Activated CD4-positive, alpha-beta T cell treated with anti-CD3 and anti-CD28 coated beads, Interleukin-2, amount 10 ng/mL, durations not matched to agents 24 days and 14 days (primary cell): ENCODE measurements around the gene SYNE2. TPM values are rescaled to one million over a fixed set of nuclear protein-coding genes. Genes with fewer than 3 reads are reported as not detected.
"Not testable (repeated sequence)": the region's sequence is repeated elsewhere in the genome, so short reads cannot be mapped to it uniquely, and the experiment has no call there.

Experiments
- DNase-seq: peaks from one replicate; pipeline ENCODE4 v3.0.0; 2022
- H3K27ac Mint-ChIP-seq: one replicate; pipeline ENCODE4 v1.8.0; 2022; ENCODE audit warnings: mild to moderate bottlenecking, mixed read lengths
- H3K27me3 Mint-ChIP-seq: one replicate; pipeline ENCODE4 v1.8.0; 2022; ENCODE audit warnings: mixed read lengths
- H3K36me3 Mint-ChIP-seq: one replicate; pipeline ENCODE4 v1.8.0; 2022; ENCODE audit warnings: low read depth, mild to moderate bottlenecking, mixed read lengths
- H3K4me1 Mint-ChIP-seq: one replicate; pipeline ENCODE4 v1.8.0; 2021; ENCODE audit warnings: mixed read lengths
- H3K4me3 Mint-ChIP-seq: one replicate; pipeline ENCODE4 v1.8.0; 2022; ENCODE audit warnings: mild to moderate bottlenecking, moderate library complexity, mixed read lengths
- H3K9me3 Mint-ChIP-seq: one replicate; pipeline ENCODE4 v1.8.0; 2021; ENCODE audit warnings: mixed read lengths
- intact Hi-C: fragments of 100-400 bp; cut with micrococcal nuclease; formaldehyde crosslinking; loops from one replicate; pipeline ENCODE4 v1.15.1; 2023
- total RNA-seq: library from RNA; stranded (reverse); gene quantifications from 2 replicates; pipeline ENCODE4 v1.2.3, GENCODE V29; 2022

The SYNE2 gene
- total RNA-seq, 1 donor from 2014 or later, result 22.4 TPM

- intact Hi-C loops, result no loop called here
- H3K27ac Mint-ChIP-seq, result no peak overlapping the region
- H3K4me3 Mint-ChIP-seq, result no peak overlapping the region
- no peaks in the 10 kb centered on the region for H3K27me3 Mint-ChIP-seq
- no peaks in the 10 kb centered on the region for H3K9me3 Mint-ChIP-seq
- DNase-seq, result no peak
- no peaks in the 10 kb centered on the region for H3K4me1 Mint-ChIP-seq
- H3K36me3 Mint-ChIP-seq, result peaks cover 49% of the 10 kb centered on the region
These were observed 357.4 kb downstream of the SYNE2 start for GRCh38 chr14:64210216-64210615.

- H3K27ac Mint-ChIP-seq, intact Hi-C loops, H3K4me3 Mint-ChIP-seq, H3K9me3 Mint-ChIP-seq, H3K27me3 Mint-ChIP-seq, H3K4me1 Mint-ChIP-seq, DNase-seq: not testable (repeated sequence)
- H3K36me3 Mint-ChIP-seq, result peaks cover 54% of the 10 kb centered on the region
These were observed 358.1 kb downstream of the SYNE2 start for GRCh38 chr14:64210912-64211311.

- no peaks in the 10 kb centered on the region for H3K9me3 Mint-ChIP-seq
- no peak for DNase-seq
- H3K36me3 Mint-ChIP-seq, result peaks cover 69% of the 10 kb centered on the region
- no peaks in the 10 kb centered on the region for H3K4me1 Mint-ChIP-seq
- intact Hi-C loops, result no loop called here
- H3K27ac Mint-ChIP-seq, result no peak overlapping the region
- no peaks in the 10 kb centered on the region for H3K27me3 Mint-ChIP-seq
- no peak overlapping the region for H3K4me3 Mint-ChIP-seq
These were observed 359.9 kb downstream of the SYNE2 start for GRCh38 chr14:64212666-64213065.

- DNase-seq, result no peak
- no peaks in the 10 kb centered on the region for H3K4me1 Mint-ChIP-seq
- H3K36me3 Mint-ChIP-seq, result peaks cover 68% of the 10 kb centered on the region
- intact Hi-C loops, result no loop called here
- H3K9me3 Mint-ChIP-seq, result no peaks in the 10 kb centered on the region
- H3K4me3 Mint-ChIP-seq, result no peak overlapping the region
- H3K27ac Mint-ChIP-seq, result no peak overlapping the region
- no peaks in the 10 kb centered on the region for H3K27me3 Mint-ChIP-seq
These were observed 360.3 kb downstream of the SYNE2 start for GRCh38 chr14:64213086-64213485.

GRCh38 chr14:64213853-64214570 lies 361.2 kb downstream of the SYNE2 start:
- H3K36me3 Mint-ChIP-seq, result peaks cover 72% of the 10 kb centered on the region
- H3K9me3 Mint-ChIP-seq, result no peaks in the 10 kb centered on the region
- no peak for DNase-seq
- H3K27me3 Mint-ChIP-seq, result no peaks in the 10 kb centered on the region
- H3K4me1 Mint-ChIP-seq, result no peaks in the 10 kb centered on the region
- H3K27ac Mint-ChIP-seq, result no peak overlapping the region
- intact Hi-C loops, result no loop called here
- H3K4me3 Mint-ChIP-seq, result no peak overlapping the region

- no peak for DNase-seq
- Mint-ChIP-seq H3K4me1 (no peaks in the 10 kb centered on the region), H3K4me3 (no peak overlapping the region), H3K36me3 (peaks cover 70% of the 10 kb centered on the region), H3K27me3 (no peaks in the 10 kb centered on the region), H3K9me3 (no peaks in the 10 kb centered on the region), H3K27ac (no peak overlapping the region)
- intact Hi-C loops, result no loop called here
These were observed 362.5 kb downstream of the SYNE2 start for GRCh38 chr14:64215274-64215673.

- DNase-seq, result no peak
- Mint-ChIP-seq H3K4me3 (no peak overlapping the region), H3K36me3 (peaks cover 67% of the 10 kb centered on the region), H3K9me3 (no peaks in the 10 kb centered on the region), H3K27me3 (no peaks in the 10 kb centered on the region), H3K4me1 (no peaks in the 10 kb centered on the region), H3K27ac (no peak overlapping the region)
- intact Hi-C loops, result no loop called here
These were observed 363.2 kb downstream of the SYNE2 start for GRCh38 chr14:64215978-64216377.

- DNase-seq, result no peak
- intact Hi-C loops, result no loop called here
- no peaks in the 10 kb centered on the region for H3K4me1 Mint-ChIP-seq
- H3K27me3 Mint-ChIP-seq, result no peaks in the 10 kb centered on the region
- no peak overlapping the region for H3K27ac Mint-ChIP-seq
- H3K36me3 Mint-ChIP-seq, result peaks cover 63% of the 10 kb centered on the region
- H3K9me3 Mint-ChIP-seq, result no peaks in the 10 kb centered on the region
- H3K4me3 Mint-ChIP-seq, result no peak overlapping the region
These were observed 364.5 kb downstream of the SYNE2 start for GRCh38 chr14:64217308-64217707.

GRCh38 chr14:64217834-64218233 lies 365.0 kb downstream of the SYNE2 start:
- H3K27me3 Mint-ChIP-seq, result no peaks in the 10 kb centered on the region
- no peaks in the 10 kb centered on the region for H3K9me3 Mint-ChIP-seq
- H3K36me3 Mint-ChIP-seq, result peaks cover 60% of the 10 kb centered on the region
- intact Hi-C loops, result no loop called here
- H3K4me1 Mint-ChIP-seq, result no peaks in the 10 kb centered on the region
- DNase-seq, result no peak
- no peak overlapping the region for H3K4me3 Mint-ChIP-seq
- no peak overlapping the region for H3K27ac Mint-ChIP-seq

GRCh38 chr14:64218344-64219240 lies 365.8 kb downstream of the SYNE2 start:
- H3K36me3 Mint-ChIP-seq, result peaks cover 61% of the 10 kb centered on the region
- no peak for DNase-seq
- H3K4me1 Mint-ChIP-seq, result no peaks in the 10 kb centered on the region
- H3K27ac Mint-ChIP-seq, result no peak overlapping the region
- H3K27me3 Mint-ChIP-seq, result no peaks in the 10 kb centered on the region
- no peak overlapping the region for H3K4me3 Mint-ChIP-seq
- intact Hi-C loops, result no loop called here
- no peaks in the 10 kb centered on the region for H3K9me3 Mint-ChIP-seq

- Mint-ChIP-seq H3K27ac (no peak overlapping the region), H3K4me1 (no peaks in the 10 kb centered on the region), H3K4me3 (no peak overlapping the region), H3K9me3 (no peaks in the 10 kb centered on the region), H3K27me3 (no peaks in the 10 kb centered on the region), H3K36me3 (peaks cover 63% of the 10 kb centered on the region)
- intact Hi-C loops, result no loop called here
- no peak for DNase-seq
These were observed 367.3 kb downstream of the SYNE2 start for GRCh38 chr14:64220056-64220455.

- no peak for DNase-seq
- no peaks in the 10 kb centered on the region for H3K9me3 Mint-ChIP-seq
- no peaks in the 10 kb centered on the region for H3K4me1 Mint-ChIP-seq
- intact Hi-C loops, result no loop called here
- no peak overlapping the region for H3K4me3 Mint-ChIP-seq
- peaks cover 63% of the 10 kb centered on the region for H3K36me3 Mint-ChIP-seq
- no peaks in the 10 kb centered on the region for H3K27me3 Mint-ChIP-seq
- no peak overlapping the region for H3K27ac Mint-ChIP-seq
These were observed 367.7 kb downstream of the SYNE2 start for GRCh38 chr14:64220466-64220865.

- DNase-seq, result no peak
- no peaks in the 10 kb centered on the region for H3K9me3 Mint-ChIP-seq
- H3K4me1 Mint-ChIP-seq, result no peaks in the 10 kb centered on the region
- no peak overlapping the region for H3K4me3 Mint-ChIP-seq
- no peak overlapping the region for H3K27ac Mint-ChIP-seq
- peaks cover 57% of the 10 kb centered on the region for H3K36me3 Mint-ChIP-seq
- H3K27me3 Mint-ChIP-seq, result no peaks in the 10 kb centered on the region
- intact Hi-C loops, result no loop called here
These were observed 368.7 kb downstream of the SYNE2 start for GRCh38 chr14:64221391-64222003.

- Mint-ChIP-seq H3K27ac (no peak overlapping the region), H3K9me3 (no peaks in the 10 kb centered on the region), H3K27me3 (no peaks in the 10 kb centered on the region), H3K4me3 (no peak overlapping the region), H3K36me3 (peaks cover 52% of the 10 kb centered on the region), H3K4me1 (no peaks in the 10 kb centered on the region)
- DNase-seq, result no peak
- intact Hi-C loops, result no loop called here
These were observed 372.4 kb downstream of the SYNE2 start for GRCh38 chr14:64225151-64225757.
